Central memory CD8-positive, alpha-beta T cell (primary cell): ENCODE measurements around the gene AIFM1.
A peak's percentile ranks its signal among the peaks of the same experiment; 100 is the strongest.

Experiments
- ATAC-seq: fragments of 150-1000 bp; cut with Tn5 transposase; replicated peaks from 2 replicates; pipeline ENCODE4 v1.10.0; 2022; ENCODE audit warnings: mild to moderate bottlenecking, moderate FRiP score, moderate number of reproducible peaks; ENCODE audit not compliant: poor library complexity, severe bottlenecking; ENCODE audit errors: extremely low read depth
- DNase-seq, 2 donors: peaks; one replicate each; pipeline ENCODE4 v3.0.0; 2021; ENCODE audit warnings: low spot score in 2 of 2
- H3K27ac Mint-ChIP-seq: one replicate; pipeline ENCODE4 v1.8.0; 2022; ENCODE audit warnings: low read depth, mild to moderate bottlenecking, moderate library complexity, mixed read lengths
- H3K27me3 Mint-ChIP-seq: one replicate; pipeline ENCODE4 v1.8.0; 2022; ENCODE audit warnings: mixed read lengths
- H3K36me3 Mint-ChIP-seq: one replicate; pipeline ENCODE4 v1.8.0; 2022; ENCODE audit warnings: mild to moderate bottlenecking, moderate library complexity, mixed read lengths; ENCODE audit not compliant: insufficient read depth
- H3K4me1 Mint-ChIP-seq: one replicate; pipeline ENCODE4 v1.8.0; 2022; ENCODE audit warnings: mixed read lengths
- H3K4me3 Mint-ChIP-seq: one replicate; pipeline ENCODE4 v1.8.0; 2022; ENCODE audit warnings: mild to moderate bottlenecking, moderate library complexity, mixed read lengths
- H3K9me3 Mint-ChIP-seq: one replicate; pipeline ENCODE4 v1.8.0; 2022; ENCODE audit warnings: mixed read lengths

Gene AIFM1

GRCh38 chrX:130179170-130179569, 13.5 kb upstream of the AIFM1 start:
- Mint-ChIP-seq H3K27me3 (no peaks in the 10 kb centered on the region), H3K36me3 (peaks cover 12% of the 10 kb centered on the region), H3K4me1 (peaks cover 36% of the 10 kb centered on the region), H3K4me3 (no peak overlapping the region), H3K27ac (peak overlapping the region; percentile 72), H3K9me3 (no peaks in the 10 kb centered on the region)
- DNase-seq: no peak
- no peak for ATAC-seq

GRCh38 chrX:130176942-130177341, 11.3 kb upstream of the AIFM1 start:
- H3K36me3 Mint-ChIP-seq: peaks cover 8% of the 10 kb centered on the region
- DNase-seq (no peak), ATAC-seq (no peak)
- no peaks in the 10 kb centered on the region for H3K9me3 Mint-ChIP-seq
- peaks cover 49% of the 10 kb centered on the region for H3K4me1 Mint-ChIP-seq
- H3K27me3 Mint-ChIP-seq: no peaks in the 10 kb centered on the region
- peak overlapping the region; percentile 75 for H3K27ac Mint-ChIP-seq
- no peak overlapping the region for H3K4me3 Mint-ChIP-seq

GRCh38 chrX:130176354-130176776, 10.7 kb upstream of the AIFM1 start:
- peak overlapping the region; percentile 75 for H3K27ac Mint-ChIP-seq
- ATAC-seq (no peak), DNase-seq (no peak)
- peak overlapping the region; percentile 8 for H3K4me3 Mint-ChIP-seq
- peaks cover 8% of the 10 kb centered on the region for H3K36me3 Mint-ChIP-seq
- H3K9me3 Mint-ChIP-seq: no peaks in the 10 kb centered on the region
- no peaks in the 10 kb centered on the region for H3K27me3 Mint-ChIP-seq
- peaks cover 49% of the 10 kb centered on the region for H3K4me1 Mint-ChIP-seq

- H3K36me3 Mint-ChIP-seq: peaks cover 10% of the 10 kb centered on the region
- H3K27me3 Mint-ChIP-seq: no peaks in the 10 kb centered on the region
- H3K4me3 Mint-ChIP-seq: no peak overlapping the region
- DNase-seq (no peak), ATAC-seq (no peak)
- H3K9me3 Mint-ChIP-seq: no peaks in the 10 kb centered on the region
- peaks cover 48% of the 10 kb centered on the region for H3K4me1 Mint-ChIP-seq
- no peak overlapping the region for H3K27ac Mint-ChIP-seq
Observed at GRCh38 chrX:130174937-130175336, 9.3 kb upstream of the AIFM1 start.

GRCh38 chrX:130174045-130174704, 8.5 kb upstream of the AIFM1 start:
- no peaks in the 10 kb centered on the region for H3K9me3 Mint-ChIP-seq
- DNase-seq (no peak), ATAC-seq (no peak)
- peak overlapping the region; percentile 86 for H3K4me3 Mint-ChIP-seq
- H3K27me3 Mint-ChIP-seq: no peaks in the 10 kb centered on the region
- peaks cover 7% of the 10 kb centered on the region for H3K36me3 Mint-ChIP-seq
- H3K27ac Mint-ChIP-seq: peak overlapping the region; percentile 82
- H3K4me1 Mint-ChIP-seq: peaks cover 43% of the 10 kb centered on the region

- DNase-seq (no peak), ATAC-seq (no peak)
- H3K4me1 Mint-ChIP-seq: peaks cover 43% of the 10 kb centered on the region
- H3K27me3 Mint-ChIP-seq: no peaks in the 10 kb centered on the region
- peak overlapping the region; percentile 86 for H3K4me3 Mint-ChIP-seq
- H3K9me3 Mint-ChIP-seq: no peaks in the 10 kb centered on the region
- H3K27ac Mint-ChIP-seq: peak overlapping the region; percentile 82
- peaks cover 7% of the 10 kb centered on the region for H3K36me3 Mint-ChIP-seq
Observed at GRCh38 chrX:130173190-130173895, 7.7 kb upstream of the AIFM1 start.

GRCh38 chrX:130172127-130172845, 6.6 kb upstream of the AIFM1 start:
- DNase-seq (no peak), ATAC-seq (no peak)
- Mint-ChIP-seq H3K4me3 (peak overlapping the region; percentile 86), H3K4me1 (peaks cover 34% of the 10 kb centered on the region), H3K9me3 (no peaks in the 10 kb centered on the region), H3K27me3 (no peaks in the 10 kb centered on the region), H3K27ac (peak overlapping the region; percentile 71), H3K36me3 (peaks cover 4% of the 10 kb centered on the region)

GRCh38 chrX:130171446-130172126, 5.9 kb upstream of the AIFM1 start, which contains the start of gene RAB33A:
RAB33A (plus strand) TSS chrX:130171962; CDS start chrX:130172063, 101 bp downstream.
- Mint-ChIP-seq H3K36me3 (peaks cover 5% of the 10 kb centered on the region), H3K27me3 (no peaks in the 10 kb centered on the region), H3K4me3 (peak within 1 kb of the TSS; percentile 86), H3K4me1 (peaks cover 34% of the 10 kb centered on the region), H3K9me3 (no peaks in the 10 kb centered on the region), H3K27ac (peak within 1 kb of the TSS; percentile 71)
- ATAC-seq: peak; percentile 44
- peak in 1 of 2 donors; percentile 16 for DNase-seq

GRCh38 chrX:130170752-130171445, 5.3 kb upstream of the AIFM1 start:
- Mint-ChIP-seq H3K9me3 (no peaks in the 10 kb centered on the region), H3K27ac (peak overlapping the region; percentile 65), H3K4me3 (peak overlapping the region; percentile 86), H3K27me3 (no peaks in the 10 kb centered on the region), H3K4me1 (peaks cover 31% of the 10 kb centered on the region), H3K36me3 (peaks cover 10% of the 10 kb centered on the region)
- peak; percentile 63 for ATAC-seq
- DNase-seq: peak; percentile 26 to 40

- Mint-ChIP-seq H3K9me3 (no peaks in the 10 kb centered on the region), H3K27ac (peak overlapping the region; percentile 89), H3K4me1 (peaks cover 22% of the 10 kb centered on the region), H3K36me3 (peaks cover 15% of the 10 kb centered on the region), H3K27me3 (no peaks in the 10 kb centered on the region), H3K4me3 (peak overlapping the region; percentile 89)
- DNase-seq: no peak
- ATAC-seq: no peak
Observed at GRCh38 chrX:130167040-130167439, 1.4 kb upstream of the AIFM1 start.

- peaks cover 15% of the 10 kb centered on the region for H3K36me3 Mint-ChIP-seq
- ATAC-seq: no peak
- H3K4me1 Mint-ChIP-seq: peaks cover 23% of the 10 kb centered on the region
- peak overlapping the region; percentile 89 for H3K27ac Mint-ChIP-seq
- no peaks in the 10 kb centered on the region for H3K27me3 Mint-ChIP-seq
- peak overlapping the region; percentile 89 for H3K4me3 Mint-ChIP-seq
- H3K9me3 Mint-ChIP-seq: no peaks in the 10 kb centered on the region
- DNase-seq: no peak
Observed at GRCh38 chrX:130166503-130166777, 799 bp upstream of the AIFM1 start.

GRCh38 chrX:130165181-130165702, 399 bp downstream of the AIFM1 start:
- DNase-seq (no peak), ATAC-seq (peak; percentile 37)
- peaks cover 24% of the 10 kb centered on the region for H3K4me1 Mint-ChIP-seq
- no peaks in the 10 kb centered on the region for H3K9me3 Mint-ChIP-seq
- peaks cover 11% of the 10 kb centered on the region for H3K36me3 Mint-ChIP-seq
- no peaks in the 10 kb centered on the region for H3K27me3 Mint-ChIP-seq
- H3K27ac Mint-ChIP-seq: peak overlapping the region; percentile 89
- peak overlapping the region; percentile 89 for H3K4me3 Mint-ChIP-seq
